NCI-H1694 treated with DMSO at 0.1 percent for 48 hours (cell line): Measurements from ENCODE around the gene ANKRD10.
"Not testable (repeated sequence)": the region's sequence is repeated elsewhere in the genome, so short reads cannot be mapped to it uniquely, and the experiment has no call there.

Experiments
- DNase-seq: peaks from one replicate; lab custom pipeline; 2025; lab: John Stamatoyannopoulos, UW

Gene ANKRD10

GRCh38 chr13:110915057-110915873, at the start of gene ANKRD10:
TSS of gene ANKRD10 (minus strand) at chr13:110915069. CDS start at chr13:110914934, 135 bp downstream.
- DNase-seq: peak; percentile 96

- no peak for DNase-seq
These were observed 49.6 kb upstream of the ANKRD10 start for GRCh38 chr13:110964229-110965037.

- no peak for DNase-seq
These were observed 48.7 kb upstream of the ANKRD10 start for GRCh38 chr13:110963554-110963970.

DNA sequence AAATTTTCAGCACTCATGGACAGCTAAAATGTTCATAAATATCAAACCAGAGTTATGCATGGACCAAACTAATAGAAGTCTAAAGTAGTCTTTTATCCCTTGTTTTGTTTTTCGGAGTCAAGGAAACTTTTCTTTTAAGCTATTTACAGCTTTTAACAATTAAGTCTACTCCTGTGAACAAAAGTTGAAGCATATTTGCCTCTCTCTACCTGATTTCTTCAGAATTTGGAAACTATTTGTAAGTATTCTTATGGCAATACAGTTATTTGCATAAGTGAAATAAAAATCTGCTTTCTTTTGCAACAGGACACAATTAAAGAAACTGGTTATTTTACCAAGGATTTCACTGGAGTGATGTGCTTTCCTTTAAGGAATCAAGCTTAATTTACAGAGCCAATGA, 47.1 kb upstream of the ANKRD10 start:
- DNase-seq: no peak

DNA sequence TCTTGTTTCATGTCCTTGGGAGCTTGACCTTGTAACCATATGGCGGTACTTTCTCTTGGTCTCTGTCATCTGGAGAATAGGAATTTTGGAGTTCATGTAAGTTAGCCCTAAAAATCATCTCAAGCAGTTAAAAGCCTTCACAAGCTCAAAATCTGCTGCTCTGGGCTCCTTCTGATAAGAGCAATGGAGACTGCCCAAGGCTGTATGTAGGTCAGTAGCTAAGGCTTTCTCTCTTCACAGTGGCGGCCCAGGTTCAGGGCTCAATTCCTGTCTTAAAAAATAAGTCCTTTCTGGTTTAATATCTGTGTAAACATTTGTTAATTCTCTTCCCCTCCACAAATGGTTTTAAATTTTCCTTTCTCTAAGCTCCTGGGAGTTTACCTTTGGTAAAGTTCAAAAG, 45.3 kb upstream of the ANKRD10 start:
- no peak for DNase-seq

GRCh38 chr13:110957931-110958330, 43.1 kb upstream of the ANKRD10 start:
- DNase-seq: no peak

GRCh38 chr13:110957181-110957884, 42.5 kb upstream of the ANKRD10 start:
- DNase-seq: no peak

DNA sequence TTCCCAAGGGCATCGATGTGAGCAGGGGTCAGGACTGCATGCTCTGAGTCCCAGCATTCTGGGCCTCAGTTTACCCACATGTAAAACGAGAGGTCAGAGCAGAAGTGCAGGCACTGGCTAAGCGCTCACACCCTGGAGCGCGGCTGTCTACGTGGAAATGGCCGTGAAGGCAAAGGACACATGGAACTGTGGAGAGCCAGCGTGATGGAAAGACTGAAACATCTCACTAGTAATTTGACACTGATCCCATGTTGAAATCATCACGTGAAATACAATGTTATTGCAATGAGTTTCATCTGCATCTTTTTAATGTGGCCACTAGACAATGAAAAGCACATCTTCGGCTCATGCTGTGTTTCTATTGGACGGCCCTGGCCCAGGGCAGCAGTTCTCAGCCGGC, 41.3 kb upstream of the ANKRD10 start:
- DNase-seq: not testable (repeated sequence)

- DNase-seq: not testable (repeated sequence)
These were observed 40.7 kb upstream of the ANKRD10 start for GRCh38 chr13:110955608-110956007.

GRCh38 chr13:110955072-110955503, 40.2 kb upstream of the ANKRD10 start:
- not testable (repeated sequence) for DNase-seq

GRCh38 chr13:110954533-110954920, 39.7 kb upstream of the ANKRD10 start:
- DNase-seq: not testable (repeated sequence)

DNA sequence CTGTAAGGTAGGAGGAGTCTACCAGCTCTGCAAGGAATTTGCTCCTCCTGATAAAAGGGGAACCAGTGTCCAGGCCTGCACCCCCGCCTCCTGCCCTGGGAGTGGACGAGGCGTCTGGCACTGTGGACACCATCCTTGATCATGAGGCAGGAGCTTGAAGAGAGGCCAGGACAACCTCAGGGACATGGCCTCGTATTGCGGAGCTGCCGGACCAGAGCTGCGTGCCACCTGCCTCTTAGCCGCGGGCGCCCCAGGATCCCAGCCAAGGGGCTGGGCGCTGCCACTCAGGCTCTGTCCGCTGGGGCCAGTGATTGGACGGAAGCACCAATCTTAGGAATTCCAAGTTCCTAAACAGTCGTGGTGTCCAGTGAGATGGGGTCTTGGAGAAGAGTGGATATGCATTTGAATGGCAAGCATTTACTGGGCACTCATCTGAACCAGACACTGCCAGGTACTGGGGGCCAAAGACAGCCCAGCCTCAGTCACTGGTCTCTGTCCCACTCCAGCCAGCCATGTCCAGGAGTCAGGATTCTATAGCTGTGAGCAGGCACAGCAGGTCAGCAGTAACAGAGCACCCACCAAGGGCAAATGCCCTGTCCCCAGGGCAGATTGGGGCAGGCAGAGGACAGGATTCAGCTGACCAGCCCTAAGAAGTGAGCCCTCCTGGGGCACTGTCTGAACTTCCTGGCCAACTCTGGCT, 39.1 kb upstream of the ANKRD10 start:
- DNase-seq: no peak

DNA sequence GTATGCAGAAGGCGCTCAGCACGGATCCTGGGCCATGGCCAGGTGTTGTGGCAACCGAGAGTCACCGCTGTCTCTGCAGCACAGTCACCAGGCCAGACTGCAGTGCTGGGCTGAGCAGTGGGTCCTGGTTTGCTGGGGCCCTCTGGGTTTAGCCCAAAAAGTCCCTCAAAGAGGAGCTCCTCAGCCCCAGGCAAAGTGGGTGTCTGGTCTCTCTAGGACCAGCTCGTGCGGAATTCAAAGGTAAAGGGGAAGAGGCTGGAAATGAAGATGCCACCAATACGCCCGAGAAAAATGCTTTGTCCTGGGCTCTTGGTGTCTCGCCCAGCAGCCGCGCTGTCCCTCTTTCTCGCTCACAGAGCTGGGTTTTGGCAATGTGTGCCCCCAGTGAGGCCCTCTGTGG, 38.5 kb upstream of the ANKRD10 start:
- DNase-seq: no peak

- not testable (repeated sequence) for DNase-seq
These were observed 37.3 kb upstream of the ANKRD10 start for GRCh38 chr13:110952135-110952534.

GRCh38 chr13:110950819-110951570, 36.1 kb upstream of the ANKRD10 start:
- DNase-seq: no peak

GRCh38 chr13:110950356-110950755, 35.5 kb upstream of the ANKRD10 start:
- DNase-seq: no peak

- no peak for DNase-seq
These were observed 34.8 kb upstream of the ANKRD10 start for GRCh38 chr13:110949628-110950027.

DNA sequence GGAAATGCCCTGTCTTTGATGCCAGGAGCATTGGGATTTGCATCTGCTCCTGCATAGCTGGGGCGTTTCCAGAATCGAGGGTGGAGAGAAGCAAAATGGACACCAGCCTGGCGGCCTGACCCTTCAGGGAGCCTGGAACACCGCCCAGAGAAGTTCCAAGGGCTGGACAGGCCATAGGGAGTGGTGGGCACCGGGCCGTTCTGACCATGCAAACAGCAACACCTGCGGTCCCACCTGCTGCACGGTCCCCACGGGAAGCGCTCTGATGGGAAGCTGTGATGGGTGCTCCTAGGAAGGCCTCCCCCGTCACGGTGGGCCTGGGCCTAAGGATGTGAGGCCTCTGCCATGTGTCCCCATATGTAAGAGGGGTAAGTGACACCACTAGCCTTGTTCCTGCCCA, 34.2 kb upstream of the ANKRD10 start:
- DNase-seq: no peak

- DNase-seq: not testable (repeated sequence)
These were observed 32.5 kb upstream of the ANKRD10 start for GRCh38 chr13:110947338-110947737.

- no peak for DNase-seq
These were observed 31.2 kb upstream of the ANKRD10 start for GRCh38 chr13:110945928-110946570.
